PC-3 (cell line): Measurements from ENCODE around the gene USP51. TPM values are rescaled to one million over a fixed set of nuclear protein-coding genes. Genes with fewer than 3 reads are reported as not detected.

Source experiments
- ATAC-seq: fragments of 200-7000 bp; cut with Tn5 transposase; 2 replicates; pipeline ENCODE4 v1.9.1; 2020; ENCODE audit warnings: mild to moderate bottlenecking, moderate library complexity
- BruUV-seq: library from RNA; stranded (reverse); fragments of 400-500 nt; replicated peaks from 2 replicates; lab custom pipeline; 2021; lab: Mats Ljungman, UMichigan
- CTCF ChIA-PET: fragments of 300-600 bp; sonication (Branson Sonifier 250); formaldehyde crosslinking; loops from one replicate; lab custom pipeline; 2022; ENCODE audit warnings: antibody characterized with exemption; lab: Charles Lee
- POLR2A ChIA-PET: fragments of 300-600 bp; sonication (Branson Sonifier 250); formaldehyde crosslinking; loops from one replicate; lab custom pipeline; 2022; ENCODE audit warnings: antibody characterized with exemption; ENCODE audit not compliant: unreplicated experiment; lab: Charles Lee
- DNase-seq: peaks from one replicate; pipeline ENCODE4 v3.0.0-alpha.2; 2015
- H2AFZ ChIP-seq: fragments of 300-600 bp; sonication (generic); 2 replicates; pipeline ENCODE4 v1.6.0; 2016; ENCODE audit warnings: antibody characterized with exemption, low read length
- H3F3A ChIP-seq: fragments of 300-600 bp; sonication (generic); one replicate; pipeline ENCODE4 v1.6.0; 2017; ENCODE audit warnings: antibody characterized with exemption, low read length, control low read depth, mild to moderate bottlenecking; ENCODE audit not compliant: unreplicated experiment
- H3K27ac ChIP-seq: fragments of 300-600 bp; sonication (generic); 2 replicates; pipeline ENCODE4 v1.5.1; 2016; ENCODE audit warnings: mild to moderate bottlenecking, low read length
- H3K27me3 ChIP-seq: fragments of 300-600 bp; sonication (generic); 2 replicates; pipeline ENCODE4 v1.6.1; 2016; ENCODE audit warnings: low read length, mixed read lengths
- H3K36me3 ChIP-seq: fragments of 300-600 bp; sonication (generic); 2 replicates; pipeline ENCODE4 v1.6.1; 2016; ENCODE audit warnings: low read depth, mixed run types, low read length, mixed read lengths
- H3K4me1 ChIP-seq: fragments of 300-600 bp; sonication (generic); 2 replicates; pipeline ENCODE4 v1.5.1; 2016; ENCODE audit warnings: low read length; ENCODE audit not compliant: insufficient read depth
- H3K4me2 ChIP-seq: fragments of 300-600 bp; sonication (generic); 2 replicates; pipeline ENCODE4 v1.6.0; 2016; ENCODE audit warnings: low read length
- H3K4me3 ChIP-seq: fragments of 300-600 bp; sonication (generic); 2 replicates; pipeline ENCODE4 v1.5.1; 2016; ENCODE audit warnings: mild to moderate bottlenecking, low read length, mixed read lengths
- H3K79me2 ChIP-seq: fragments of 300-600 bp; sonication (generic); 2 replicates; pipeline ENCODE4 v1.6.1; 2017; ENCODE audit warnings: low read length, mixed read lengths
- H3K9ac ChIP-seq: fragments of 300-600 bp; sonication (generic); 2 replicates; pipeline ENCODE4 v1.6.0; 2016; ENCODE audit warnings: mild to moderate bottlenecking, low read length
- H3K9me2 ChIP-seq: fragments of 300-600 bp; sonication (generic); replicated peaks from 2 replicates; pipeline ENCODE4 v1.6.1; 2016; ENCODE audit warnings: mixed run types, low read length, mixed read lengths
- H3K9me3 ChIP-seq: fragments of 300-600 bp; sonication (generic); 2 replicates; pipeline ENCODE4 v1.6.1; 2016; ENCODE audit warnings: low read length, mixed read lengths
- H4K20me1 ChIP-seq: fragments of 300-600 bp; sonication (generic); 2 replicates; pipeline ENCODE4 v1.6.1; 2016; ENCODE audit warnings: low read length, mixed read lengths
- CTCF ChIP-seq: fragments of 300-600 bp; sonication (generic); conservative IDR thresholded peaks from 2 replicates; pipeline ENCODE4 v1.5.1; 2017; ENCODE audit warnings: antibody characterized with exemption, low read depth, mild to moderate bottlenecking, low read length
- EZH2 ChIP-seq: fragments of 300-600 bp; sonication (generic); IDR thresholded peaks from one replicate; pipeline ENCODE4 v1.6.1; 2017; ENCODE audit warnings: antibody characterized with exemption, mild to moderate bottlenecking, low read length; ENCODE audit not compliant: unreplicated experiment
- EZH2phosphoT487 ChIP-seq: fragments of 300-600 bp; sonication (generic); IDR thresholded peaks from 2 replicates; pipeline ENCODE4 v1.6.1; 2018; ENCODE audit warnings: mild to moderate bottlenecking, antibody characterized with exemption, low read length, borderline replicate concordance
- intact Hi-C: fragments of 100-400 bp; cut with micrococcal nuclease; formaldehyde crosslinking; loops from 2 replicates; pipeline ENCODE4 v1.9.0; 2023
- total RNA-seq: library from RNA; depleted of rRNA; stranded (reverse); fragments of >200 nt; gene quantifications from 2 replicates; pipeline ENCODE4 v1.2.3, GENCODE V29; 2014

Gene USP51
- total RNA-seq, 1 experiment from 2014 or later: 0.22 TPM

GRCh38 chrX:55490974-55491373 lies 1.3 kb upstream of the USP51 start:
- no peaks in the 10 kb centered on the region for H3K36me3 ChIP-seq
- H3F3A ChIP-seq: no peaks in the 10 kb centered on the region
- ATAC-seq (no peak), DNase-seq (no peak)
- no peak overlapping the region for H3K9ac ChIP-seq
- H3K4me1 ChIP-seq: peaks cover 5% of the 10 kb centered on the region; the same call in 1 of the 2 replicates
- no peaks in the 10 kb centered on the region for H3K9me3 ChIP-seq
- no peaks in the 10 kb centered on the region for H3K9me2 ChIP-seq
- no peaks in the 10 kb centered on the region for H3K79me2 ChIP-seq
- TF ChIP-seq EZH2phosphoT487 (no peak), CTCF (no peak), EZH2 (no peak)
- H2AFZ ChIP-seq: no peak overlapping the region
- H3K4me2 ChIP-seq: no peak overlapping the region
- no peak overlapping the region for H3K27ac ChIP-seq
- no TSS peak for BruUV-seq
- no peaks in the 10 kb centered on the region for H3K27me3 ChIP-seq
- ChIA-PET POLR2A (no interaction called here), CTCF (no interaction called here)
- H4K20me1 ChIP-seq: no peaks in the 10 kb centered on the region
- H3K4me3 ChIP-seq: no peak overlapping the region
- intact Hi-C loops: no loop called here

- POLR2A ChIA-PET: no interaction called here
- H3K9me3 ChIP-seq: no peaks in the 10 kb centered on the region
- H4K20me1 ChIP-seq: no peaks in the 10 kb centered on the region
Measured at GRCh38 chrX:55490121-55490520, 473 bp upstream of the USP51 start.

GRCh38 chrX:55488593-55489313 lies 895 bp downstream of the USP51 start:
- CTCF ChIA-PET: no interaction called here
- Histone ChIP-seq H3K4me1 (peaks cover 5% of the 10 kb centered on the region; the same call in 1 of the 2 replicates), H3K27me3 (no peaks in the 10 kb centered on the region), H3F3A (no peaks in the 10 kb centered on the region), H3K4me2 (peak overlapping the region; percentile 97), H3K79me2 (no peaks in the 10 kb centered on the region), H2AFZ (peak overlapping the region; percentile 100), H3K9ac (peak overlapping the region; percentile 40; the same call in 1 of the 2 replicates), H3K9me3 (no peaks in the 10 kb centered on the region), H3K9me2 (no peaks in the 10 kb centered on the region), H4K20me1 (no peaks in the 10 kb centered on the region), H3K27ac (no peak overlapping the region), H3K36me3 (no peaks in the 10 kb centered on the region), H3K4me3 (peak overlapping the region; percentile 93)
- ATAC-seq: peak; percentile 64
- POLR2A ChIA-PET: no interaction called here
- intact Hi-C loops: no loop called here
- peak; percentile 31 for DNase-seq
- TF ChIP-seq CTCF (no peak), EZH2phosphoT487 (no peak), EZH2 (no peak)
- BruUV-seq: no TSS peak

More at GRCh38 chrX:55490121-55490520, 473 bp upstream of the USP51 start:
- ATAC-seq (no peak), DNase-seq (no peak)
- peak overlapping the region; percentile 97; the same call in 1 of the 2 replicates for H3K4me2 ChIP-seq
- H3K9ac ChIP-seq: no peak overlapping the region
- H3K4me1 ChIP-seq: peaks cover 5% of the 10 kb centered on the region; the same call in 1 of the 2 replicates
- no TSS peak for BruUV-seq
- H3K79me2 ChIP-seq: no peaks in the 10 kb centered on the region
- H3F3A ChIP-seq: no peaks in the 10 kb centered on the region
- no peaks in the 10 kb centered on the region for H3K27me3 ChIP-seq
- CTCF ChIA-PET: no interaction called here
- H3K4me3 ChIP-seq: no peak overlapping the region
- TF ChIP-seq EZH2phosphoT487: no peak
- no peaks in the 10 kb centered on the region for H3K36me3 ChIP-seq
- H2AFZ ChIP-seq: no peak overlapping the region
- no peak overlapping the region for H3K27ac ChIP-seq
- intact Hi-C loops: no loop called here
- no peaks in the 10 kb centered on the region for H3K9me2 ChIP-seq
